Astrocyte (in vitro differentiated cells and primary cell): ENCODE measurements around the gene RXFP2. TPM values are rescaled to one million over a fixed set of nuclear protein-coding genes. Genes with fewer than 3 reads are reported as not detected.

Experiments
- DNase-seq: peaks from one replicate; pipeline ENCODE4 v3.0.0-alpha.2; 2010; ENCODE audit warnings: low read depth
- FAIRE-seq: peaks from 2 replicates; lab custom pipeline; 2011; peaks lifted over from hg19 to GRCh38; lab: Jason Lieb, UNC
- H2AFZ ChIP-seq: 2 replicates; pipeline ENCODE4 v1.6.0; 2012; ENCODE audit warnings: low read depth, low read length, inconsistent platforms
- H3K27ac ChIP-seq: 2 replicates; pipeline ENCODE4 v1.5.1; 2011; ENCODE audit warnings: low read depth, low read length, inconsistent platforms
- H3K27me3 ChIP-seq: 2 replicates; pipeline ENCODE4 v1.6.0; 2011; ENCODE audit warnings: low read length, inconsistent platforms; ENCODE audit not compliant: insufficient read depth
- H3K36me3 ChIP-seq: 2 replicates; pipeline ENCODE4 v1.5.1; 2011; ENCODE audit warnings: low read length, inconsistent platforms; ENCODE audit not compliant: insufficient read depth
- H3K4me1 ChIP-seq: 2 replicates; pipeline ENCODE4 v1.5.1; 2011; ENCODE audit warnings: low read length, inconsistent platforms; ENCODE audit not compliant: insufficient read depth
- H3K4me2 ChIP-seq: 2 replicates; pipeline ENCODE4 v1.6.0; 2012; ENCODE audit warnings: low read length, inconsistent platforms
- H3K4me3 ChIP-seq: 2 replicates; pipeline ENCODE4 v1.5.1; 2011; ENCODE audit warnings: low read depth, mild to moderate bottlenecking, low read length, inconsistent platforms; ENCODE audit not compliant: insufficient read depth
- H3K79me2 ChIP-seq: 2 replicates; pipeline ENCODE4 v1.6.0; 2012; ENCODE audit warnings: mild to moderate bottlenecking, low read length, inconsistent platforms; ENCODE audit not compliant: insufficient read depth
- H3K9ac ChIP-seq: 2 replicates; pipeline ENCODE4 v1.6.0; 2012; ENCODE audit warnings: mild to moderate bottlenecking, low read length, inconsistent platforms
- H3K9me3 ChIP-seq: 2 replicates; pipeline ENCODE4 v1.5.1; 2012; ENCODE audit warnings: low read depth, mild to moderate bottlenecking, low read length, inconsistent platforms; ENCODE audit not compliant: insufficient read depth
- H4K20me1 ChIP-seq: 2 replicates; pipeline ENCODE4 v1.6.0; 2012; ENCODE audit warnings: low read length, inconsistent platforms; ENCODE audit not compliant: insufficient read depth
- H3K27ac Mint-ChIP-seq: one replicate; pipeline ENCODE4 v1.8.0; 2021; ENCODE audit warnings: mild to moderate bottlenecking, mixed read lengths; ENCODE audit not compliant: unreplicated experiment
- H3K27me3 Mint-ChIP-seq: one replicate; pipeline ENCODE4 v1.8.0; 2021; ENCODE audit warnings: low read depth, mixed read lengths; ENCODE audit not compliant: unreplicated experiment
- H3K36me3 Mint-ChIP-seq: one replicate; pipeline ENCODE4 v1.8.0; 2021; ENCODE audit warnings: low read depth, mixed read lengths; ENCODE audit not compliant: unreplicated experiment
- H3K4me1 Mint-ChIP-seq: one replicate; pipeline ENCODE4 v1.8.0; 2021; ENCODE audit warnings: low read depth, mixed read lengths; ENCODE audit not compliant: unreplicated experiment
- H3K4me3 Mint-ChIP-seq: one replicate; pipeline ENCODE4 v1.8.0; 2021; ENCODE audit warnings: mild to moderate bottlenecking, moderate library complexity, mixed read lengths; ENCODE audit not compliant: unreplicated experiment
- H3K9me3 Mint-ChIP-seq: one replicate; pipeline ENCODE4 v1.8.0; 2021; ENCODE audit warnings: mild to moderate bottlenecking, mixed read lengths; ENCODE audit not compliant: unreplicated experiment
- CTCF ChIP-seq: IDR thresholded peaks from 2 replicates; pipeline ENCODE4 v1.5.1; 2011; ENCODE audit warnings: low read depth, mild to moderate bottlenecking, inconsistent platforms, low read length, moderate library complexity; ENCODE audit not compliant: insufficient read depth
- EZH2 ChIP-seq: IDR thresholded peaks from 2 replicates; pipeline ENCODE4 v1.6.1; 2012; ENCODE audit warnings: mild to moderate bottlenecking, low read length, inconsistent platforms; ENCODE audit not compliant: insufficient read depth
- total RNA-seq: library from RNA; stranded (reverse); gene quantifications from 2 replicates; pipeline ENCODE4 v1.2.1, GENCODE V29; 2021

RXFP2 gene
- total RNA-seq, 1 donor from 2014 or later: not detected

GRCh38 chr13:31747966-31748365, 8.6 kb downstream of the RXFP2 start:
- H3K36me3 ChIP-seq: no peaks in the 10 kb centered on the region
- no peaks in the 10 kb centered on the region for H3K9me3 ChIP-seq
- no peak overlapping the region for H3K27ac ChIP-seq
- H2AFZ ChIP-seq: no peak overlapping the region
- no peak for DNase-seq
- H3K4me3 ChIP-seq: no peak overlapping the region
- Mint-ChIP-seq H3K9me3 (no peaks in the 10 kb centered on the region), H3K36me3 (no peaks in the 10 kb centered on the region), H3K27ac (no peak overlapping the region), H3K27me3 (peaks cover 6% of the 10 kb centered on the region), H3K4me3 (no peak overlapping the region), H3K4me1 (peaks cover 23% of the 10 kb centered on the region)
- H3K79me2 ChIP-seq: no peaks in the 10 kb centered on the region
- H3K4me2 ChIP-seq: no peak overlapping the region
- H3K9ac ChIP-seq: no peak overlapping the region
- peaks cover 11% of the 10 kb centered on the region for H3K4me1 ChIP-seq
- H3K27me3 ChIP-seq: no peaks in the 10 kb centered on the region
- peak; percentile 37 for FAIRE-seq
- TF ChIP-seq CTCF: no peak
- TF ChIP-seq EZH2: no peak
- no peaks in the 10 kb centered on the region for H4K20me1 ChIP-seq

DNA sequence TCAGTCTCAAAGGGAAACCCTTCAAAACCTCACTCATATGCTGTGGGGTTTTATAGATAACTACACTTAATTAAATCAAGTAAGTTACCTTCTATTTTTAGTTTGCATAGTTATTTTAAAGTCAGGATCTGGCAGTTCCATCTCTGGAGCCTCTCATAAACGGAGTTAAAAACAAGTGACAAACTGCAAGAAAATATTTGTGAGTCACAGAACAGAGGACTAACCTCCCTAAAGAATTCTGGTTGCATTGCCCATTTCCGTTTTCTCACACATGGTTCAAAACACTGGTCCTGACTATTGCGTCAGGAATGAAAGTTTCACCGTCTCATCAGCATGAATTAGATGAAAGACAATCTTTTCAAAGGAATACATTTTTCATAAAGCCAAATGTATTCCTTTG, 10.6 kb downstream of the RXFP2 start:
- H3K9me3 ChIP-seq: no peaks in the 10 kb centered on the region
- peak overlapping the region; percentile 84 for H3K27ac ChIP-seq
- Mint-ChIP-seq H3K36me3 (no peaks in the 10 kb centered on the region), H3K4me1 (peaks cover 25% of the 10 kb centered on the region), H3K9me3 (no peaks in the 10 kb centered on the region), H3K27ac (peak overlapping the region; percentile 59), H3K4me3 (peak overlapping the region; percentile 16), H3K27me3 (no peaks in the 10 kb centered on the region)
- peak overlapping the region; percentile 48 for H3K4me2 ChIP-seq
- DNase-seq (peak; percentile 92), FAIRE-seq (peak; percentile 93)
- peak overlapping the region; percentile 56 for H3K9ac ChIP-seq
- H3K79me2 ChIP-seq: no peaks in the 10 kb centered on the region
- H2AFZ ChIP-seq: no peak overlapping the region
- no peaks in the 10 kb centered on the region for H3K27me3 ChIP-seq
- TF ChIP-seq EZH2: no peak
- TF ChIP-seq CTCF: no peak
- H3K4me1 ChIP-seq: peaks cover 13% of the 10 kb centered on the region
- H4K20me1 ChIP-seq: no peaks in the 10 kb centered on the region
- H3K4me3 ChIP-seq: no peak overlapping the region
- H3K36me3 ChIP-seq: no peaks in the 10 kb centered on the region

GRCh38 chr13:31755211-31755610, 15.9 kb downstream of the RXFP2 start:
- Histone ChIP-seq H3K79me2 (no peaks in the 10 kb centered on the region), H3K27me3 (no peaks in the 10 kb centered on the region), H3K9me3 (no peaks in the 10 kb centered on the region), H3K9ac (peak overlapping the region; percentile 66), H4K20me1 (no peaks in the 10 kb centered on the region), H3K36me3 (no peaks in the 10 kb centered on the region), H2AFZ (no peak overlapping the region), H3K4me2 (peak overlapping the region; percentile 66), H3K4me1 (peaks cover 22% of the 10 kb centered on the region), H3K27ac (peak overlapping the region; percentile 93), H3K4me3 (no peak overlapping the region)
- no peaks in the 10 kb centered on the region for H3K36me3 Mint-ChIP-seq
- no peak for FAIRE-seq
- peaks cover 29% of the 10 kb centered on the region for H3K4me1 Mint-ChIP-seq
- peak overlapping the region; percentile 98 for H3K27ac Mint-ChIP-seq
- DNase-seq: no peak
- peak overlapping the region; percentile 16 for H3K4me3 Mint-ChIP-seq
- no peaks in the 10 kb centered on the region for H3K9me3 Mint-ChIP-seq
- no peaks in the 10 kb centered on the region for H3K27me3 Mint-ChIP-seq
- TF ChIP-seq CTCF (no peak), EZH2 (no peak)
